Activated CD8-positive, alpha-beta memory T cell treated with anti-CD3 and anti-CD28 coated beads, Interleukin-2, amount 10 ng/mL, durations not matched to agents 7 days and 5 days (primary cell): Measurements from ENCODE around the gene FOXJ1. TPM values are rescaled to one million over a fixed set of nuclear protein-coding genes. Genes with fewer than 3 reads are reported as not detected.

ENCODE experiments used
- ATAC-seq: fragments of 150-1000 bp; cut with Tn5 transposase; one replicate; pipeline ENCODE4 v1.10.0; 2021; ENCODE audit warnings: moderate library complexity
- CTCF ChIA-PET: fragments of 350-600 bp; sonication (Branson Sonifier 250); formaldehyde crosslinking; loops from one replicate; lab custom pipeline; 2021; ENCODE audit warnings: antibody characterized with exemption; lab: Charles Lee
- DNase-seq: peaks from one replicate; pipeline ENCODE4 v3.0.0-alpha.2; 2020
- H3K27ac Mint-ChIP-seq: one replicate; pipeline ENCODE4 v1.8.0; 2021; ENCODE audit warnings: mild to moderate bottlenecking, mixed read lengths
- H3K27me3 Mint-ChIP-seq: one replicate; pipeline ENCODE4 v1.8.0; 2021; ENCODE audit warnings: mixed read lengths
- H3K36me3 Mint-ChIP-seq: one replicate; pipeline ENCODE4 v1.8.0; 2021; ENCODE audit warnings: mild to moderate bottlenecking, mixed read lengths
- H3K4me1 Mint-ChIP-seq: one replicate; pipeline ENCODE4 v1.8.0; 2021; ENCODE audit warnings: mixed read lengths
- H3K4me3 Mint-ChIP-seq: one replicate; pipeline ENCODE4 v1.8.0; 2021; ENCODE audit warnings: mild to moderate bottlenecking, moderate library complexity, mixed read lengths
- H3K9me3 Mint-ChIP-seq: one replicate; pipeline ENCODE4 v1.8.0; 2022; ENCODE audit warnings: low read depth, mixed read lengths
- total RNA-seq, 2 experiments: library from RNA; stranded (reverse); gene quantifications; one replicate each; pipeline ENCODE4 v1.2.3, GENCODE V29; 2021

The FOXJ1 gene
- total RNA-seq, 2 experiments from 2014 or later = 0.55 TPM; not detected in 1

DNA sequence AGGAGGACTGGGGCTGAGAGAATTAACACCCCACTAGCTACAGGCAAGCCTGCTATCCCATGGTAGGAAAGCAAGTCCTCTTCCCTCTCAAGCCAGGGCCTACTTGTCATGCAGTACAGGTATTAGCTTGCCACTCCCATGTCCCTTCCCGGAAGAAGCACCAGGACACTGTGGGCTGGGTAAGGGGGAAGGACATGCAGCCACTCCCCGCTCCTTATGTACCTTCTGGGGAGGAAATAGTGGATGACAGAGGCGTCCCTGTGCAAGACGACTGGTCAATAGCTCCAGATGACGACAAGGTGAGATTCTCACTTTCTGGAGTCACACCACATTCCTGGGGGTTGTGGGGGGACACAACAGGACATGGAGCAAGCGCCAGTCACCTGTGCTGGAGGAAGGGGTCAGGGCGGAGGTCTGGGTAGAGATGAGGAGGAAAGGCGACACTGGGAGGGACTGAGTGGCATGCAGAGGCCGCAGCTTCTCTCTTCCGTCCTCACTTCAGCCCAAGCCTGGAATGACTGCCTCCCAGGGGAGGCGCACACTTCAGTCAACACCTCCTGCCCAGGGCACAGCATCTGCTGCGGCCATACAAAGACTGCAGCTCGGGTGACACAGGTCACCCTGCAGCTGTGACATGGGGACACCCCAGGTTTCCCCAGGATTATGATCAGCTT, 15.1 kb upstream of the FOXJ1 start:
- Mint-ChIP-seq H3K27ac (no peak overlapping the region), H3K9me3 (no peaks in the 10 kb centered on the region), H3K36me3 (peaks cover 42% of the 10 kb centered on the region), H3K4me3 (no peak overlapping the region), H3K27me3 (no peaks in the 10 kb centered on the region), H3K4me1 (peaks cover 13% of the 10 kb centered on the region)
- DNase-seq = no peak
- no peak for ATAC-seq
- CTCF ChIA-PET = interaction anchor here (1.2 to 1.3 kb wide), 2 partner anchors 34 to 143 kb away, joined by 3 to 5 read pairs; no protein-coding TSS in a partner anchor

- CTCF ChIA-PET = interaction anchor here (1.2 to 3.0 kb wide), 4 partner anchors 27 to 144 kb away, joined by 3 to 13 read pairs (median 4); no protein-coding TSS in a partner anchor
- ATAC-seq = no peak
- Mint-ChIP-seq H3K27me3 (no peaks in the 10 kb centered on the region), H3K4me1 (peaks cover 13% of the 10 kb centered on the region), H3K9me3 (no peaks in the 10 kb centered on the region), H3K4me3 (no peak overlapping the region), H3K36me3 (peaks cover 42% of the 10 kb centered on the region), H3K27ac (no peak overlapping the region)
- DNase-seq = no peak
These were observed 14.1 kb upstream of the FOXJ1 start for GRCh38 chr17:76154936-76155845.

GRCh38 chr17:76154292-76154691, 13.2 kb upstream of the FOXJ1 start:
- Mint-ChIP-seq H3K9me3 (no peaks in the 10 kb centered on the region), H3K27ac (no peak overlapping the region), H3K27me3 (no peaks in the 10 kb centered on the region), H3K4me1 (peaks cover 13% of the 10 kb centered on the region), H3K4me3 (no peak overlapping the region), H3K36me3 (peaks cover 39% of the 10 kb centered on the region)
- DNase-seq (no peak), ATAC-seq (no peak)
- CTCF ChIA-PET = interaction anchor here (1.1 to 3.0 kb wide), 3 partner anchors 27 to 125 kb away, joined by 3 to 13 read pairs (median 3); no protein-coding TSS in a partner anchor

GRCh38 chr17:76153640-76154039, 12.6 kb upstream of the FOXJ1 start:
- Mint-ChIP-seq H3K4me3 (no peak overlapping the region), H3K4me1 (peaks cover 13% of the 10 kb centered on the region), H3K9me3 (no peaks in the 10 kb centered on the region), H3K27ac (no peak overlapping the region), H3K27me3 (no peaks in the 10 kb centered on the region), H3K36me3 (peaks cover 36% of the 10 kb centered on the region)
- DNase-seq (no peak), ATAC-seq (peak; percentile 20)
- CTCF ChIA-PET = interaction anchor here (1.0 to 3.0 kb wide), 7 partner anchors 19 to 139 kb away, joined by 3 to 13 read pairs (median 3); no protein-coding TSS in a partner anchor

GRCh38 chr17:76153202-76153601, 12.2 kb upstream of the FOXJ1 start:
- H3K27ac Mint-ChIP-seq = no peak overlapping the region
- H3K27me3 Mint-ChIP-seq = no peaks in the 10 kb centered on the region
- peaks cover 35% of the 10 kb centered on the region for H3K36me3 Mint-ChIP-seq
- H3K4me1 Mint-ChIP-seq = peaks cover 13% of the 10 kb centered on the region
- no peaks in the 10 kb centered on the region for H3K9me3 Mint-ChIP-seq
- ATAC-seq = no peak
- CTCF ChIA-PET = interaction anchor here (1.0 to 3.0 kb wide), 7 partner anchors 18 to 139 kb away, joined by 3 to 13 read pairs (median 4); no protein-coding TSS in a partner anchor
- no peak overlapping the region for H3K4me3 Mint-ChIP-seq
- no peak for DNase-seq

DNA sequence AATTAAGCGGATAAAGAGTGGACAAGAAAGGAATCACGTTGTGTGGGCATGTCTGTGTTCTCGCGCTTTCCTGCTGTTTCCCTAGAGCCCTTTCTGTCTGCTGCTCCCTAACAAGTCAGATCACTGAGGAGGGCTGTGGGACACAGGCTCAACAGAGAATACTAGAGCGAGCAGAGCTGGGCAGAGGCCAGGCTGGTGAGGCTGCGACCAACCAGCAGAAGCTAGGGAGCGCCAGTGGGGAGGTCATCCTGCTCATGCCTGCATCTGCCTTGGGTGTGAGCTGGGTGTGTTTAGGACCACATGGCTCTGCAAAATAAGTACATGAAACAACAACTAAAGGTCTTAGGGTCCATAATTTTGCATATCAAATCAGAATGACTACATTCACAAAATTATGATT, 11.5 kb upstream of the FOXJ1 start:
- CTCF ChIA-PET = interaction anchor here (1.3 to 3.0 kb wide), 5 partner anchors 18 to 138 kb away, joined by 3 to 13 read pairs (median 5); no protein-coding TSS in a partner anchor
- no peaks in the 10 kb centered on the region for H3K9me3 Mint-ChIP-seq
- ATAC-seq = no peak
- H3K27me3 Mint-ChIP-seq = no peaks in the 10 kb centered on the region
- no peak for DNase-seq
- peaks cover 15% of the 10 kb centered on the region for H3K4me1 Mint-ChIP-seq
- H3K27ac Mint-ChIP-seq = no peak overlapping the region
- no peak overlapping the region for H3K4me3 Mint-ChIP-seq
- H3K36me3 Mint-ChIP-seq = peaks cover 30% of the 10 kb centered on the region

- H3K27ac Mint-ChIP-seq = peak overlapping the region; percentile 10
- no peak overlapping the region for H3K4me3 Mint-ChIP-seq
- H3K27me3 Mint-ChIP-seq = no peaks in the 10 kb centered on the region
- H3K36me3 Mint-ChIP-seq = peaks cover 28% of the 10 kb centered on the region
- CTCF ChIA-PET = interaction anchor here (0.6 to 3.0 kb wide), 4 partner anchors 16 to 193 kb away, joined by 3 to 13 read pairs (median 4); no protein-coding TSS in a partner anchor
- DNase-seq (no peak), ATAC-seq (no peak)
- H3K4me1 Mint-ChIP-seq = peaks cover 19% of the 10 kb centered on the region
- H3K9me3 Mint-ChIP-seq = no peaks in the 10 kb centered on the region
These were observed 10.9 kb upstream of the FOXJ1 start for GRCh38 chr17:76151896-76152454.

- Mint-ChIP-seq H3K27me3 (no peaks in the 10 kb centered on the region), H3K27ac (no peak overlapping the region)
- ATAC-seq = no peak
These were observed 9.9 kb upstream of the FOXJ1 start for GRCh38 chr17:76150712-76151622.

DNA sequence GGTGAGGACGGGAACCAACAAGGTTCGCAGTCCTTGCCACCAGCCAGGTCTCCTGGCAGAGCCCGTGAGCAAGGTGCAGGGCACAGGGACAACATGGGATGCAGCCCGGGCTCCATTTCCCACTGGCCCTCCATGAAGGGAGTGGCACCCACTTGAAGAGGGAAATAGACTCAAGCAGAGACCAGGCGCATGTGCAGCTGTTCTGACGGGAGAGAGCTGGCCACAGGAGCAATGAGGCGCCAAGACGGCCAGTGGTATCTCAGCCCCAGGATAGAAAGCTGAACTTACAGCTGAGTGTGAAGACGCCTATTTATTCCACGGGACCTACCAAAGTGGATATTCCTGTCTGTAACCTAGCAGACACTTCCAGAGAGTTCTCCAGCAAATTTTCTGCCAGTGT, 8.2 kb upstream of the FOXJ1 start:
- CTCF ChIA-PET = no interaction called here
- Mint-ChIP-seq H3K36me3 (peaks cover 30% of the 10 kb centered on the region), H3K27ac (peak overlapping the region; percentile 45), H3K4me3 (no peak overlapping the region), H3K27me3 (no peaks in the 10 kb centered on the region), H3K4me1 (peaks cover 46% of the 10 kb centered on the region), H3K9me3 (no peaks in the 10 kb centered on the region)
- ATAC-seq (no peak), DNase-seq (no peak)

More at GRCh38 chr17:76150712-76151622, 9.9 kb upstream of the FOXJ1 start:
- Mint-ChIP-seq H3K9me3 (no peaks in the 10 kb centered on the region), H3K4me3 (no peak overlapping the region), H3K4me1 (peaks cover 29% of the 10 kb centered on the region), H3K36me3 (peaks cover 26% of the 10 kb centered on the region)
- CTCF ChIA-PET = interaction anchor here (1.0 to 3.0 kb wide), 7 partner anchors 9 to 137 kb away, joined by 3 to 13 read pairs (median 4); no protein-coding TSS in a partner anchor
- DNase-seq = no peak

DNA sequence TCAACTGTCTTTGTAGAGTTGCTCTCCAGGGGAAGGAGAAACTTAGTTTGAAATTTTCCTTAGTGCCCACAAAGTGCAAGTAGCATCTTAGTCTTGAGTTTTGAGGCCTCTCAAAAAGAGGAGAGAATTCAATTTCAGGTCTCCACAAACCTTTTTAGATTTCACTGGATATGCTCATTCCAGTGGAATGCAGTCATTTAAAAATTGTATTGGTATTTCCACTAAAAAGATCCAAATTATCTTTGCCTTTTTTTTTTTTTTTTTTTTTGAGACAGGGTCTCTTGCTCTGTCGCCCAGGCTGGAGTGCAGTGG, 6.9 kb upstream of the FOXJ1 start:
- Mint-ChIP-seq H3K27ac (no peak overlapping the region), H3K4me3 (no peak overlapping the region), H3K27me3 (no peaks in the 10 kb centered on the region), H3K4me1 (peaks cover 57% of the 10 kb centered on the region), H3K9me3 (no peaks in the 10 kb centered on the region), H3K36me3 (peaks cover 29% of the 10 kb centered on the region)
- DNase-seq (no peak), ATAC-seq (no peak)
- CTCF ChIA-PET = no interaction called here

GRCh38 chr17:76147211-76148014, 6.4 kb upstream of the FOXJ1 start:
- Mint-ChIP-seq H3K27ac (peak overlapping the region; percentile 92), H3K36me3 (peaks cover 27% of the 10 kb centered on the region), H3K4me3 (no peak overlapping the region), H3K9me3 (no peaks in the 10 kb centered on the region), H3K4me1 (peaks cover 61% of the 10 kb centered on the region), H3K27me3 (no peaks in the 10 kb centered on the region)
- ATAC-seq (no peak), DNase-seq (no peak)
- CTCF ChIA-PET = interaction anchor here (0.9 to 2.7 kb wide), 2 partner anchors 24 to 132 kb away, joined by 3 to 12 read pairs; no protein-coding TSS in a partner anchor
